GM12874 (cell line): ENCODE results near the gene EHBP1L1.

Experiments
- TF ChIP-seq, protein P1 (sequence below): IDR thresholded peaks from 2 replicates; pipeline ENCODE4 v1.5.1; 2011; ENCODE audit warnings: low read depth, mild to moderate bottlenecking, control low read depth, low read length, moderate library complexity; ENCODE audit not compliant: insufficient read depth

Gene EHBP1L1

GRCh38 chr11:65554842-65555430 lies 20.9 kb upstream of the EHBP1L1 start:
- TF ChIP-seq, protein P1, sequence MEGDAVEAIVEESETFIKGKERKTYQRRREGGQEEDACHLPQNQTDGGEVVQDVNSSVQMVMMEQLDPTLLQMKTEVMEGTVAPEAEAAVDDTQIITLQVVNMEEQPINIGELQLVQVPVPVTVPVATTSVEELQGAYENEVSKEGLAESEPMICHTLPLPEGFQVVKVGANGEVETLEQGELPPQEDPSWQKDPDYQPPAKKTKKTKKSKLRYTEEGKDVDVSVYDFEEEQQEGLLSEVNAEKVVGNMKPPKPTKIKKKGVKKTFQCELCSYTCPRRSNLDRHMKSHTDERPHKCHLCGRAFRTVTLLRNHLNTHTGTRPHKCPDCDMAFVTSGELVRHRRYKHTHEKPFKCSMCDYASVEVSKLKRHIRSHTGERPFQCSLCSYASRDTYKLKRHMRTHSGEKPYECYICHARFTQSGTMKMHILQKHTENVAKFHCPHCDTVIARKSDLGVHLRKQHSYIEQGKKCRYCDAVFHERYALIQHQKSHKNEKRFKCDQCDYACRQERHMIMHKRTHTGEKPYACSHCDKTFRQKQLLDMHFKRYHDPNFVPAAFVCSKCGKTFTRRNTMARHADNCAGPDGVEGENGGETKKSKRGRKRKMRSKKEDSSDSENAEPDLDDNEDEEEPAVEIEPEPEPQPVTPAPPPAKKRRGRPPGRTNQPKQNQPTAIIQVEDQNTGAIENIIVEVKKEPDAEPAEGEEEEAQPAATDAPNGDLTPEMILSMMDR, result no peak

DNA sequence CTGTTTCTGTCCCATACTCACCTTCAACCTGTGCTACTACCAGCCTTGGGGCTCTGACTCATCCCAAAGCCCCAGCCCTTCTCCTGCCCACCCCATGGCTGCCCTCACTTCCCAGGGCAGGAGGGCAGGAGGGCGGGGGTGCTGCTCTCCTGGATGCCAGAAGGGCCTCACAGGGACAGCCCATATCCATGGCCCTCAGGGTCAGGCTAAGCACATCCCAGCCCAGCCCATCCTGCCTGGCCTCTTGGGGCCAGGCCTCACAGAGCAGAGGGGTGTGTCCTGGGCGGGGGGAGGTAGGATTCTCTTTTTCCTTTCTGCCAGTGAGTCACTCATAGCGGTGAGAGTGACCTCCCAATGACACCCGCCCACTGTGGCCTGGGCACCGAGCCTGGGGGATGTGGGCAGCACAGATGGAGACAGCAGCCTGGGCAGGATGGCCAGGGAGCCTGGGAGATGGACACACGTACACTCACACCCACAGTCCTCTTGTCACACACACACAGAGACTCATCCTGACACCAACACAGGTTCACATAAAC lies 20.1 kb upstream of the EHBP1L1 start:
- TF ChIP-seq, protein P1, result no peak

GRCh38 chr11:65556470-65557279 lies 19.2 kb upstream of the EHBP1L1 start:
- TF ChIP-seq, protein P1, result no peak

DNA sequence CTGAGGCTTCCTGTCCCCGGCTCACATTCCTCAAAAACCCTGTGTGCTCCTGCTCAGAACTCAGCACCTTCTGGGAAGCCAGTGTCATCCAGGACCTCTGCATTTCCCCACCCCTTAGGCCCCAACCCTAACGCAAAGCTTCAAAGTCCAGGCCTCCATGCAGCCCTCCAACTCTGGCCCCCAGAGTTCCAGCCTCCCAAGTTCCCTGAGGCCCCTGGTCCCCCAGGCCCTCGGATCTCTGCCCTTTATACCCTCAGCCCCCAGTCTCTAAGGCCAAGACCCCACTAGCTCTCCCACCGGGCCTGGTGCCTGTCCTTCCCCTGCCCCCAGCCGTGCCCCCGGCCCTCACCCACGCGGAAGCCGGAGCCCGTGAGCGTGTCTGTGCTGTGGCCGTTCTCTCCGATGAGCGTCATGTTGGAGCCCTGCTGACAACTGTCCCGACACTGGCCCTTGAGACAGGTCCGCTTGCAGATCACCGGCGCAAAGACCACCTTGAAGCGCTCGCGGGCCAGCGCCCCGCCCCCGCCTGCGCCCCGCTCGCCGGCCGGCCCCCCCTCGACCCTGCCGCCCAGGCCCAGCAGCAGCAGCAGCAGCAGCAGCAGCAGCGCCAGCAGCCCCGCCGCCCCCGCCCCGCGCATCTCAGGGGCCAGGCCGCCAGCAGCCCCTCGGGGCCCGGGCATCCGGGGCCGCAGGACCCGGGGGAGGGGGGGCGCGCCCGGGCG lies 18.4 kb upstream of the EHBP1L1 start:
- TF ChIP-seq, protein P1, result no peak

- TF ChIP-seq, protein P1, result no peak
Observed at GRCh38 chr11:65558002-65558929, 17.6 kb upstream of the EHBP1L1 start, which contains the start of gene LTBP3. Gene LTBP3 (minus strand): TSS chr11:65558359. CDS start chr11:65557959, 400 bp downstream.

GRCh38 chr11:65558930-65559509 lies 16.8 kb upstream of the EHBP1L1 start:
- TF ChIP-seq, protein P1, result no peak
